SH-SY5Y (cell line): ENCODE data around the gene RPS21.

Experiments
- GATA2 ChIP-seq: IDR thresholded peaks from 2 replicates; pipeline ENCODE4 v1.6.1; 2011; ENCODE audit warnings: mild to moderate bottlenecking, low read depth, low read length
- GATA3 ChIP-seq: IDR thresholded peaks from 2 replicates; pipeline ENCODE4 v1.6.1; 2011; ENCODE audit warnings: low read depth, mild to moderate bottlenecking, low read length, moderate library complexity

GRCh38 chr20:62424249-62425107, 37.6 kb downstream of the RPS21 start:
- TF ChIP-seq GATA3 (no peak), GATA2 (no peak)
